GM23248 (cell line): Measurements from ENCODE around the gene SPZ1. TPM values are rescaled to one million over a fixed set of nuclear protein-coding genes. Genes with fewer than 3 reads are reported as not detected.

ENCODE experiments used
- DNase-seq: peaks from one replicate; pipeline ENCODE4 v3.0.0-alpha.2; 2015
- H2AFZ ChIP-seq: fragments of 200-600 bp; sonication (generic); 2 replicates; pipeline ENCODE4 v1.6.1; 2016; ENCODE audit warnings: antibody characterized with exemption
- H3F3A ChIP-seq: fragments of 200-600 bp; sonication (generic); 2 replicates; pipeline ENCODE4 v1.6.1; 2016; ENCODE audit warnings: mild to moderate bottlenecking, antibody characterized with exemption, mixed run types; ENCODE audit not compliant: insufficient read depth
- H3K27ac ChIP-seq: fragments of 200-600 bp; sonication (generic); 2 replicates; pipeline ENCODE4 v1.5.1; 2016; ENCODE audit warnings: mild to moderate bottlenecking
- H3K27me3 ChIP-seq: fragments of 200-600 bp; sonication (generic); replicated peaks from 2 replicates; pipeline ENCODE4 v1.6.1; 2016; ENCODE audit warnings: mild to moderate bottlenecking; ENCODE audit not compliant: insufficient read depth
- H3K36me3 ChIP-seq: fragments of 200-600 bp; sonication (generic); 2 replicates; pipeline ENCODE4 v1.6.1; 2016; ENCODE audit warnings: low read depth, mild to moderate bottlenecking
- H3K4me1 ChIP-seq: fragments of 200-600 bp; sonication (generic); 2 replicates; pipeline ENCODE4 v1.6.1; 2016; ENCODE audit warnings: mild to moderate bottlenecking; ENCODE audit not compliant: insufficient read depth
- H3K4me2 ChIP-seq: fragments of 200-600 bp; sonication (generic); one replicate; pipeline ENCODE4 v1.6.1; 2016; ENCODE audit warnings: mild to moderate bottlenecking; ENCODE audit not compliant: unreplicated experiment
- H3K4me3 ChIP-seq: fragments of 200-600 bp; sonication (generic); 2 replicates; pipeline ENCODE4 v1.5.1; 2016; ENCODE audit warnings: mild to moderate bottlenecking
- H3K79me2 ChIP-seq: fragments of 200-600 bp; sonication (generic); 2 replicates; pipeline ENCODE4 v1.6.1; 2016; ENCODE audit warnings: mild to moderate bottlenecking; ENCODE audit not compliant: insufficient read depth
- H3K9ac ChIP-seq: fragments of 200-600 bp; sonication (generic); 2 replicates; pipeline ENCODE4 v1.6.1; 2016; ENCODE audit warnings: mild to moderate bottlenecking
- H3K9me2 ChIP-seq: fragments of 200-600 bp; sonication (generic); 2 replicates; pipeline ENCODE4 v1.6.1; 2016; ENCODE audit warnings: mixed run types, mild to moderate bottlenecking, moderate library complexity; ENCODE audit not compliant: insufficient read depth
- H3K9me3 ChIP-seq: fragments of 200-600 bp; sonication (generic); one replicate; pipeline ENCODE4 v1.6.1; 2017; ENCODE audit warnings: low read depth
- H4K20me1 ChIP-seq: fragments of 200-600 bp; sonication (generic); 2 replicates; pipeline ENCODE4 v1.6.0; 2016; ENCODE audit not compliant: insufficient read depth
- EZH2 ChIP-seq: fragments of 200-600 bp; sonication (generic); IDR thresholded peaks from 2 replicates; pipeline ENCODE4 v1.6.1; 2018; ENCODE audit warnings: antibody characterized with exemption, mild to moderate bottlenecking; ENCODE audit not compliant: insufficient read depth, poor library complexity, severe bottlenecking
- EZH2phosphoT487 ChIP-seq: fragments of 200-600 bp; sonication (generic); IDR thresholded peaks from 2 replicates; pipeline ENCODE4 v1.6.1; 2018; ENCODE audit warnings: antibody characterized with exemption, moderate library complexity, mild to moderate bottlenecking, low read depth; ENCODE audit not compliant: insufficient read depth
- WGBS, 2 experiments: methylation state at CpG; one replicate each; pipeline ENCODE4 v1.1.6; 2015 to 2017; ENCODE audit warnings: low lambda C conversion rate in 2 of 2, low coverage in 1 of 2; ENCODE audit errors: missing lambda C conversion rate in 2 of 2; 5-methylcytosine and 5-hydroxymethylcytosine counted together
- in situ Hi-C: fragments of 300-500 bp; cut with MboI; formaldehyde crosslinking; loops from 2 replicates; pipeline ENCODE4 v1.15.0; 2020
- polyA plus RNA-seq: library from polyadenylated mRNA; unstranded; fragments of >200 nt; fragmentation: Nextera tagmentation; extraction: Ambion mirVana; gene quantifications from 2 replicates; pipeline ENCODE4 v1.2.1, GENCODE V29; 2016
- small RNA-seq: library from RNA; depleted of rRNA; stranded (forward); fragments of <200 nt; gene quantifications from one replicate; pipeline ENCODE3, GENCODE V24; 2014; ENCODE audit warnings: low read depth, low replicate concordance
- total RNA-seq: library from RNA; depleted of rRNA; stranded (reverse); fragments of >200 nt; shearing (Covaris generic); gene quantifications from 2 replicates; pipeline ENCODE4 v1.2.3, GENCODE V29; 2014; rRNA removed

Gene SPZ1
- total and polyA plus RNA-seq, 2 experiments from 2014 or later = not detected

DNA sequence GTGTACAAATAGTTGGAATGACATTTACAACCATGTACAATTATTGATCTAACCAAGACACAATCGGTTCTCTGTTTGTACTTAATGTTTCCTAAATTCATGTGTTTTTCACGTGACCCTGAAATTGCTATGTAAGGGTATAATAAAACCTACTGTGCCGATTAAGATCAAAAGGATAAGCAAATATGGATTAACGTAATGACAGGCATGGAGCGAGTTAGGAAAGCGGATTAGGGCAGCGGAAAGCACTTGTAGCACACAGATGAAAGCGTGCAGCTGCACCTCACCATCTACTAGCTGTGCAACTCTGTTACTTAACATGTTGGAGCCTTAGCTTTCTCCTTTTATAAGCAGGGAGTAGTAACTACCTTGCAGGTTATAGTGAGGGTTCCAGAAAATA, 49.7 kb downstream of the SPZ1 start:
- Histone ChIP-seq H3K9ac (no peak overlapping the region), H2AFZ (no peak overlapping the region), H3K36me3 (no peaks in the 10 kb centered on the region), H3K79me2 (no peaks in the 10 kb centered on the region), H3F3A (no peaks in the 10 kb centered on the region), H3K27ac (no peak overlapping the region), H3K4me2 (no peak overlapping the region), H4K20me1 (no peaks in the 10 kb centered on the region), H3K4me3 (no peak overlapping the region), H3K9me3 (no peaks in the 10 kb centered on the region), H3K4me1 (no peaks in the 10 kb centered on the region), H3K27me3 (no peaks in the 10 kb centered on the region), H3K9me2 (no peaks in the 10 kb centered on the region)
- 74 to 76% methylated on average over 8 of the region's 8 CpGs for WGBS, 2 experiments
- DNase-seq = no peak
- in situ Hi-C loops = no loop called here
- TF ChIP-seq EZH2 (no peak), EZH2phosphoT487 (no peak)

DNA sequence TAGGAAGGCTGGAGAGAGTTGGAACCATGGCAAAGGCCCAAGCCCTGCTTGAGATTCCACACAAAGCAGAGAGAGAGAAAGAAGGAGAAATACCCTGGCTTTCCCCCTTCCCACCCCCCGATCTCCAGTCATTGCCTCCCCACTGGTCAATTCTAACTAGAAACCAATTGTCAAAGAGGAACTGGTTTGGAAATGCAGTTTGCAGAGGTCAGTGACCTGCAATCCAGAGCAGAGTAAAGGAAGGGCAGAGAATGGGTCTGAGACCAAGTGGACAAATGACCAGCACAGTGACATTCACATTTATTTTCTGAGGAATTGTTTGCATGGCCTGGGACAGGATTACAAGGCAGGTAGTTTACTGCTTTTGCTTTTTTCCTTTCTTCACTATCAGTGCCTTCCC, 50.6 kb downstream of the SPZ1 start:
- H3K4me2 ChIP-seq = no peak overlapping the region
- no peaks in the 10 kb centered on the region for H3K9me3 ChIP-seq
- H3K79me2 ChIP-seq = no peaks in the 10 kb centered on the region
- no peak overlapping the region for H3K27ac ChIP-seq
- H3K9me2 ChIP-seq = no peaks in the 10 kb centered on the region
- WGBS, 2 experiments = 50 to 82% methylated on average over 1 of the region's 1 CpG
- DNase-seq = no peak
- H3K4me1 ChIP-seq = no peaks in the 10 kb centered on the region
- H3K36me3 ChIP-seq = no peaks in the 10 kb centered on the region
- no peaks in the 10 kb centered on the region for H4K20me1 ChIP-seq
- H3K27me3 ChIP-seq = no peaks in the 10 kb centered on the region
- no peak overlapping the region for H2AFZ ChIP-seq
- in situ Hi-C loops = no loop called here
- TF ChIP-seq EZH2 (no peak), EZH2phosphoT487 (no peak)
- no peaks in the 10 kb centered on the region for H3F3A ChIP-seq
- no peak overlapping the region for H3K4me3 ChIP-seq
- no peak overlapping the region for H3K9ac ChIP-seq

Small RNAs within 50 kb of the gene (small RNA-seq; reads per million reads assigned to genes)
- gene AC026410.2 (not detected), gene RF00322 (not detected), gene RNU6-211P (not detected)

Other genes with a start within 250 kb of the SPZ1 start
- gene SERINC5, start 64.0 kb upstream of the SPZ1 start, total RNA-seq = 11.7 and 11.8 TPM in 2 replicates
- gene SERINC5, start 64.0 kb upstream of the SPZ1 start, polyA plus RNA-seq = 5.4 TPM in 2 replicates
- 19.0 and 20.5 TPM in 2 replicates for gene ZFYVE16, start 88.1 kb downstream of the SPZ1 start, total RNA-seq
- gene ZFYVE16, start 88.1 kb downstream of the SPZ1 start, polyA plus RNA-seq = 14.9 and 15.8 TPM in 2 replicates
- 3.4 and 7.8 TPM in 2 replicates for gene FAM151B, start 168.1 kb downstream of the SPZ1 start, total RNA-seq
- gene FAM151B, start 168.1 kb downstream of the SPZ1 start, polyA plus RNA-seq = 2.6 and 4.4 TPM in 2 replicates